Stomach (tissue), 4 donors: ENCODE data around the gene CHD6.

Experiments
- POLR2A ChIP-seq, 4 donors: fragments of 450-650 bp; IDR thresholded peaks; one replicate each; pipeline ENCODE4 v1.6.1; 2016; ENCODE audit warnings: antibody characterized with exemption in 4 of 4, control low read depth in 2 of 4, mild to moderate bottlenecking in 1 of 4, moderate library complexity in 1 of 4
- TF ChIP-seq, protein P1 (sequence below), 7 experiments: fragments of 450-650 bp in 4 of 7; fragments of 200-600 bp in 3 of 7; sonication (generic) in 3 of 7; IDR thresholded peaks; one replicate each; pipeline ENCODE4 v1.5.1; 2016 to 2019; ENCODE audit warnings: antibody characterized with exemption in 7 of 7, control low read depth in 2 of 7, mild to moderate bottlenecking in 1 of 7

DNA sequence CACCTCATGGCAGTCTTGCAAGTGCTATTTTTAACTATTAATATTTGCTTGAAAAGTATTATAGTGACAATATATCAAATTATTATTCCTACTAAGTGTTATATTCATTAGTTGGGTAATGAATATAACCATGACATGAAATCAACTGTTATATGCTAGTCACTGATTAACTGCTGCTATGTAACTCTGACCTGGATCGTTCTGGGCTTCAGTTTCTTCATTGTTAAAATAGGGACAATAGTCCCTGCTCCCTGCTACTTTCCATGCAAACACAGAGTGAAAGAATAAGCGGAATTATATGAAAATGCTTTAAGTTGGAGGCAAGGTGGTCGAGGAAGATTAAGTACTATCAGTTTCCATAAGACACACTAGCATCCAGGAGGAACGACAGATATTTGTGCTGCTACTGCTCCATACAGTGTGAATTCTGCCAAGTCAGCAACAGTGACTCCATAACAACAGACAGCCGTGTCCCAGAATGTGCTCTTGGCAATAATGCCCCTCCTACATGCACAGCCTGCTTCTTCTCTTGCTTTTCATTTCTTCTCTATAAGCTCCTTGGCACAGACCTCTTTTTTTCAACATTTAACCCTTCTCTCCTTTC is 107.2 kb downstream of the CHD6 start:
- TF ChIP-seq, protein P1, sequence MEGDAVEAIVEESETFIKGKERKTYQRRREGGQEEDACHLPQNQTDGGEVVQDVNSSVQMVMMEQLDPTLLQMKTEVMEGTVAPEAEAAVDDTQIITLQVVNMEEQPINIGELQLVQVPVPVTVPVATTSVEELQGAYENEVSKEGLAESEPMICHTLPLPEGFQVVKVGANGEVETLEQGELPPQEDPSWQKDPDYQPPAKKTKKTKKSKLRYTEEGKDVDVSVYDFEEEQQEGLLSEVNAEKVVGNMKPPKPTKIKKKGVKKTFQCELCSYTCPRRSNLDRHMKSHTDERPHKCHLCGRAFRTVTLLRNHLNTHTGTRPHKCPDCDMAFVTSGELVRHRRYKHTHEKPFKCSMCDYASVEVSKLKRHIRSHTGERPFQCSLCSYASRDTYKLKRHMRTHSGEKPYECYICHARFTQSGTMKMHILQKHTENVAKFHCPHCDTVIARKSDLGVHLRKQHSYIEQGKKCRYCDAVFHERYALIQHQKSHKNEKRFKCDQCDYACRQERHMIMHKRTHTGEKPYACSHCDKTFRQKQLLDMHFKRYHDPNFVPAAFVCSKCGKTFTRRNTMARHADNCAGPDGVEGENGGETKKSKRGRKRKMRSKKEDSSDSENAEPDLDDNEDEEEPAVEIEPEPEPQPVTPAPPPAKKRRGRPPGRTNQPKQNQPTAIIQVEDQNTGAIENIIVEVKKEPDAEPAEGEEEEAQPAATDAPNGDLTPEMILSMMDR (IDR thresholded peaks at IDR 0.05) = no peak
- TF ChIP-seq POLR2A (IDR thresholded peaks at IDR 0.05) = no peak
